ENCODE data around the gene SLC1A1.

Gene SLC1A1

GRCh38 chr9:4581861-4582565 is 91.7 kb downstream of the SLC1A1 start:
- DNase-seq, result no peak

DNA sequence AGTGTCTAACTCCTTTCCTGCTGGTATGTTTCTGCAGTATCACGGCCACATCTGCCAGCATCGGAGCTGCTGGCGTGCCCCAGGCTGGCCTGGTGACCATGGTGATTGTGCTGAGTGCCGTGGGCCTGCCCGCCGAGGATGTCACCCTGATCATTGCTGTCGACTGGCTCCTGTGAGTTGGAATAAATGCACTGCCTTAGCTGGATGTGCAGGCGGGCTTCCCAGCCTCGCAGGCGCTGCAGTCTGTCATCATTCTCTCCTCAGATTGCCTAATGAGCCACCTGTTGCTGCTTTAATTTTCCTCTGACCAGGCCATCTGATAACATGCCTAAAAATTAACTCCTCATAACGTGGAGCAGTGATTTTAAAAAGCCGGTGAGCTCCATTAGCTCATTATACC is 92.7 kb downstream of the SLC1A1 start:
- no peak for DNase-seq

DNA sequence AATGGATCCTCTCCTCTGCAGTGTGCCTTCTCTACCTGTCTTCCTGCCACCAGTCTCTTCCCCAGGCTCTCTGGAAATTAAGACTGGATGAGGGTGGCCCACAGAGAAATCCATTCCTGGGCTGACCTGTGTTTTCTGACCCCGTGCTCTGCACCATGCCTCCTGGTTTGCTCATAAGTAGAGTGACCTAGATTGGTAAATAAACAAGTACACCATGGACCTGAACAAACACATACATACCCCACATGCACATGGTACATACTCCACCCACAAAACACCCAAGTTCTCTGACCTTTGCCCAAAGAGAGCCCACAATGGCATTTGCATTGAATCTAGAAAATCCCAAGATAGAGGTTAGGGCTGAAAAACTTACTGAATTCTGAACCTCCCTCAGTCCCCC is 94.4 kb downstream of the SLC1A1 start:
- DNase-seq, result no peak

DNA sequence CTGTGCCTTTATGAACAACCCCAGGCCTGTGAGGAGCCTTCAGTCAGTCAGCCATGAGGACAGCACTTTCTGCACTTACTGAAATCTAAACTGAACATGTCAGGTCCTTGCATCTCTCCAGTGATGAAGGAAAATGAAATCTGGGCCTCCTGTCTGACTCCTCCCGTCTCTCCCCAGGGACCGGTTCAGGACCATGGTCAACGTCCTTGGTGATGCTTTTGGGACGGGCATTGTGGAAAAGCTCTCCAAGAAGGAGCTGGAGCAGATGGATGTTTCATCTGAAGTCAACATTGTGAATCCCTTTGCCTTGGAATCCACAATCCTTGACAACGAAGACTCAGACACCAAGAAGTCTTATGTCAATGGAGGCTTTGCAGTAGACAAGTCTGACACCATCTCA is 94.9 kb downstream of the SLC1A1 start:
- no peak for DNase-seq

DNA sequence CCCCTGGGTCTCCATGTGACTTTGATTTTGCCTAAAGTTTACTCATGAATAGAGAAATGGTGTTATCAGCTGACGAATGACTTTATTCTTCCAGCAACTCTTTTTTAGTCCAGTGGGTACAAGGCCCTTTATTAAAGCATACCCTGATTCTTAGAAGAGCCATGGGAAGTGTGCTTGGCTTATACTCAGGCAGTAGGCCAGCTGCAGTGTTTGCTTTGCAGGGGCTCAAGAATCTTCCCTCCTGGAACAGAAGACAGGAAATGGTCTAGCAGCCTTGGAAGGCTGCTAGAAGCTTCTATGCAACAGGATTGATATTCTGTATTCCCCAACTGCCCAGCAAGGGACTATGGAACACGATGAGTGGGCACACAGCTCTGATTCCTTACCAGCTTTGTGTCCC is 98.5 kb downstream of the SLC1A1 start:
- no peak for DNase-seq

- DNase-seq, result no peak
These were observed 100.3 kb downstream of the SLC1A1 start for GRCh38 chr9:4590430-4591122.

- no peak for DNase-seq
These were observed 100.8 kb downstream of the SLC1A1 start for GRCh38 chr9:4591123-4591500.

GRCh38 chr9:4592295-4592694 is 102.0 kb downstream of the SLC1A1 start:
- no peak for DNase-seq

DNA sequence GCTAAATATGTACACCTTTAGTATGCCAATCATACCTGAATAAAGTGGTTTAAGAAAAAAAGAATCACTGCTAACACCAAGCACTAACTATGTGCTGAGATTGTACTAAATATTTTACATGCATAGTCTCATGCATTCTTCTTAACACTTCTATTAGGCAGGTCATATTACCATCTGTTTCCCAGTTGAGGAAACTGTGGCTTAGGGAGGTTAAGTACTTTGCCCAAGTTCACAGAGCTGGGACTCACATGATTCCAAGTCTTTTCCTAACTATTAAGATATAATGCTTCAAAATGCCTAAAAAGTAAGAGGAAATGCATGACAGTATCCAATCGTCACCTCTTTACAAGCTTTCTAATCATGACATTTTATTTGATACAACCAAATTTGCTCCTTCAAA is 102.6 kb downstream of the SLC1A1 start:
- DNase-seq, result no peak

DNA sequence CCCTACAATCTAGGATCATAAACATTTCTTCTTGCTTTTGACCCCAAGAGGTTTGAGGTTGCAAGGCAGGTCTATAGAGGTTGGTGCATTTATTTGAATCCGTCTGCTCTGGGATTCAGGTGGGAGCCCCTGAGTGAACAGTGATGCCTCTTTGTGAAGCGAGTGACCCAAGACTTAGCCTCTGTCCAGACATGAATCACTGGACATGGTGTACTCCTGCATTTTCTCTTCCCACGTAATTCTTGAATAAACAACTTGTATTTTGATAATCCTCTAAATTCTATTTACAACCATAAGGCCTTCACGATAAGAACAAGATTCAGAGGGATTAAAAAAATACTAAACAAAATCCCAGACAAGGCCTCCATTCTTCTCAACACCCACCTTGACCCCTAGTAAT is 104.3 kb downstream of the SLC1A1 start:
- no peak for DNase-seq

GRCh38 chr9:4594994-4595393 is 104.7 kb downstream of the SLC1A1 start:
- no peak for DNase-seq

DNA sequence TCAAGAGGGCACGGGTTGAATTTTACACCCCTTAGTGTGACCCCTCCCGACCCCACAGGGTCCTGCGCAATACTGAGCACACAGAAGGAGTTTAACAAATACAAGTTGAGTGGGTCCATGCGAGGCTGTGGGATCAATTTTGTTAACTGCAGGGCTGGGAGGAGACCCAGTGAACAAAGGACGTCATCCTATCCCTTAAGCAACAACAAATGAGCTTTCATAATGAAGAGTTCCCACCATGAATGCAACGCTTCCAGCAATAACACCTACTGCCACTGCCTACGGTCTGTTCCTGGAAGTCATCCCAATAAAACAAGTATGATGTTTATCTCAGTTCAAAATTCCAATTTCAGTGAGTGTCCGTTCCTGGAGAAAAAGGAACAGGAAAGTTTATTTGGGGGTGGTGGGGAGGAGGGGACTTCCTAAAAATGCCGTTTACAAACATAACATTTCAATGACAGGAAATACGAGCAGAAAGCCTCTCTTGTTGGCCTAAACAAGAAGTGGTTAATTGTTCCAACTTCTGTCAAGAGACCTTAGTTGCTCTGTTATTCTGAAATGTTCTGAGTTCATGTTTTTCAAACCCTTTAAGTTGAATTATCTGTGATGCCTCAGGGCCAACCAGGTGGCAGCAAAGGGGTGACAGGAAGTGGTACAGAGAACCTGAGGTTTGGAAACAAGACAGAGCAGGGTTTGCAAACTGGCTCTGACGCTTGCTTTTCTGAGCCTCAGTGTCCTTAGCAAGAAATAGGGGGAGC is 106.1 kb downstream of the SLC1A1 start:
- peak; percentile 77 for DNase-seq

DNA sequence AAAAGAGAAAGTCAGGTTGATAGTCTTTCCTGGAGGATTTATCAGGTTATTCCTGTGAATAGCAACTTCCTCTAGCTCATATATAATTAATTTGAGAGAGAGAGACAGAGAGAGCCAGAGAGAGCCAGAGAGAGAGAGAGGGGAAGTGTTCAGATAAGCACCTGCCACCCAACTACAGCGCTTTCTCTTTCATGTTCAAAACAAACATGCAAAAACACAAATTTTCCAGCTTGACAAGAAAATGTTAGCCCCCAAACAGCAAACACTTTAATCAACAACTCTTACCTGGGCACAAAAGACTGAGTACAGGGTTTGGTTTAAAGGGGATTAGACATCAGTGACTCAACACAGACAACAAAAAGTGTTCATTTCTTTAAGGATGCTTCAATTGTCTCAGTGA is 110.1 kb downstream of the SLC1A1 start:
- peak; percentile 12 for DNase-seq

DNA sequence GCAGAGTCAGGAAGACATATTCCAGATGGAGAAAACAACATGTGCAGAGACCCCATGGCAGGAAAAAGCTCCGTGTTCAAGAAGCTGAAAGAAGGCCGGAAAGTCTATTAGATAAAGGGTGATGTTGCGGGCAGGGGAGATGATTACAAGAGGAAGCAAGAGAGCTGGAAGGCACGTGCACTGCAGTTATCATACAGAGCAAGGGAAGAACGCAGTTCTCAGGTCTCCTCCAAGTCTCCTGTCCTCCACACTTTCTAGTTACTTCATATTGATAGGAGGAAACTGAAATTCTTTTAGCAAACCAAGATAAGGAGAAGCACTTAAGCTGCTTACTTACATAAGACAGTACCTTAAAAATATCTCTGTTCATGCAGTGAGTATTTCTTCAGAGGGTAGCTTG is 113.6 kb downstream of the SLC1A1 start:
- DNase-seq, result no peak

DNA sequence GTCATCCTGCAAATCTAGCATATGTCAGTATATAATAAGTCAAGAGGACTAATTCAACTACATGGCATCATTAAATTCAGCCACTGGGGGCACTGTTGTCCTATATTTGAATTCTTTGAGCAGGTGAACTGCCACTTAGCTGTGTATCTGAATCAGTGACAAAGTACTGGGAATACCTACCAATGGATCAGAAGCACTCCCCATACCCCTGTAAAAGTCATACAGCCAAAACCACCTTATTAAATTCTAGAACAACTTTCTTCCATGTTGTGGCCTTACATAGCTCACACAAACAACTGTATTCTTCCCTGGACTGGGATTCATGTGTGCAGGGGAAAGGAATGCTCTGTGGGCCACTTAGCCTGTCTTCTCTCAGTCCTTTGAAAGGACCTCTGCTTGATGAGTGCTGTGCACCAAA is 114.4 kb downstream of the SLC1A1 start:
- DNase-seq, result peak; percentile 58

GRCh38 chr9:4606033-4606432 is 115.8 kb downstream of the SLC1A1 start:
- DNase-seq, result peak; percentile 71

DNA sequence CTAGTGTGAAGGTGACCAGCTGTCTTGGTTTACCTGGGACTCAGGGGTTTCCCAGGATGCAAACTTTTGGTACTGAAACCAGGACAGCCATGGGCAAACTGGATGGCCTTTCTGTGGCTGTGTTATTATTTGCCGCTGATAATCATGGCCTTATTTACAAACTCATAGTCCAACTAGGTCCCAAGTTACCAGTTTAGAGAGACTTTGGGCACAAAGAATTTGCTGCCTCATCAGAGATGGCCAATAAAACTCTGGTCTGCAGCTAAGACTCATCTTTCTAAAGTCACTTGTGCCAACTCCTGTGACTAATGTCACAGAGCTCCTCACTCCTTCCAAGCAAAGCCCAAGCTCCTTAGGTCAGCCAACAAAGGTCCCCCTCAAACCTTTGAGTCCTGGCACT is 124.4 kb downstream of the SLC1A1 start:
- no peak for DNase-seq

- DNase-seq, result no peak
These were observed 125.0 kb downstream of the SLC1A1 start for GRCh38 chr9:4615251-4615650.

- DNase-seq, result no peak
These were observed 125.5 kb downstream of the SLC1A1 start for GRCh38 chr9:4615778-4616177.

DNA sequence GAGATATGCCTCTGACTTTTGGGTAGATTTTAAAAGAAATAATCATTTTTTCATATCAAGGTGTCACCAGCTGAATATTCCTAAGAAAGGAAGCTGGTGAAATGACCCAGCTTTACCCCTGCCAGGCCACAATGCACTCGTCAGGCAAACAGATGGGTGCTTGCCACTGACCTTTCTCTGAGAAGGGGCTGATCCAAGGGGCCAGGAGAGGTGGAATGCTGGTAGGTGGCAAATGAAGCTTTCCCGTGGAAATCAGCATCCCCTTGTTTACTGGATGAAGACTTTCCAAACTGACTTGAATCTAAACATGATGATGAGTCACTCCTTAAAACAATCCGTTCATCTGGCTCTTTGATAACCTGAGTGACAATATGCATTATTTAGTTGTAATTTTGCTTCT is 127.5 kb downstream of the SLC1A1 start:
- DNase-seq, result no peak

GRCh38 chr9:4618700-4619099 is 128.4 kb downstream of the SLC1A1 start:
- no peak for DNase-seq

DNA sequence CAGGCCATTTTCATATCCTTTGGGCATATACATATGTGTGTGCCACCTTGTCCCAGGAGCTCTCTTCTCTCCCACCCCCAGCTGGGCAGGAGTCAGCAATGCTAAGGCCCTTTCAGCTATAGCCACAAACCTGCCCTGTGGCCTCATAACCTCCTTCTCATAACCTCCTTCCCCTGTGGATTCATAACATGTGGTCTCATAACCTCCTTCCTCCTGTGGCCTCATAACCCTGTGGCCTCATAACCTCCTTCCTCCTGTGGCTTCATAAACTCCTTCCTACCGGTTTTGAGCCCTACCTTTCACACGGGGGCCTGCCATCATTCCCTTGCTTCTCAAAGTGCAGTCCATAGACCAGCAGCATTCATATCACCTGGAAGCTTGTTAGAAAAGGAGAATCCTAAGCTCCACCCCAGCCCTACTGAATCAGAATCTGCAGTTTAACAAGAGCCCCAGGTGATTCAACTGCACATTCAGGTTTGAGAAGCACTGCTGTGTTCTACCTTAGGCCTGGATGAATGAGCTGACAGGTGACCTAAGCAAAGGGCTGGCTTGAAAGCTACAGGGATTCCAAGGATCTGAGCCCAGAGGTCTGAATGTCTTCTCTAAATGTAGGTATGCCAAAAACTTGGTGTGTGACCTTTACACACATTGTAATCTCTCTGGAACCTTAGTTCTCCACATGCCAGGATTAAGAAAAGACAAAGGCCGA is 129.9 kb downstream of the SLC1A1 start:
- peak; percentile 15 for DNase-seq

GRCh38 chr9:4620881-4621555 is 130.8 kb downstream of the SLC1A1 start:
- DNase-seq, result no peak

All from central memory CD4-positive, alpha-beta T cell (primary cell).